Astrocyte of the hippocampus (primary cell): Measurements from ENCODE around the gene SPRYD3.
A peak's percentile ranks its signal among the peaks of the same experiment; 100 is the strongest.
"Not testable (repeated sequence)": the region's sequence is repeated elsewhere in the genome, so short reads cannot be mapped to it uniquely, and the experiment has no call there.

Source experiments
- DNase-seq: peaks from one replicate; pipeline ENCODE4 v3.0.0; 2011; ENCODE audit warnings: low read depth, low spot score

The SPRYD3 gene

DNA sequence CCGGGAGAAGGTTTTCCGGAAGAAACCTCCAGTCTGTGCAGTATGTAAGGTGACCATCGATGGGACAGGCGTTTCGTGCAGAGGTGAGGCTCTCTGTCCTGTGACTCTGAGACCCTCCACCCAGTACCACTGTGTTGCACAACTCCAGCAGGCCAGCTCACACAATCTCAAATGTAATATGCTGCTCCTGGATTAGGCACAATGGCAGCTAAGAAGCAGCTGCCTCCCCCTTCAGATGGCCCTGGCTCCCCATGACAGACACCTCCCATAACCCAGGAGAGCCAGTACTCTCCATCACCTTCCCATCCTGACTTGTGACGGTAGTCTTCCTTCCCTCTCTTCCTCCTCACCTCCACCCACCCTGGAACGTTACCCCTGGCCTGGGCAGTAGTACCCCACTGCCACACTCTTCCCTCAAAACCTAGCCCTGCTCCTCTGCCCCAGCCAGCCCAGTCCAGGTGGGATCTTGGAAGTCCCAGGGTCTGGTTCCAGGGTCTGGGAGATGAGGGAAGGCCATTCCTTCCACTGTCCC lies 27.2 kb downstream of the SPRYD3 start:
- DNase-seq, result no peak

GRCh38 chr12:53051058-53051880 lies 27.9 kb downstream of the SPRYD3 start:
- DNase-seq, result peak; percentile 60

DNA sequence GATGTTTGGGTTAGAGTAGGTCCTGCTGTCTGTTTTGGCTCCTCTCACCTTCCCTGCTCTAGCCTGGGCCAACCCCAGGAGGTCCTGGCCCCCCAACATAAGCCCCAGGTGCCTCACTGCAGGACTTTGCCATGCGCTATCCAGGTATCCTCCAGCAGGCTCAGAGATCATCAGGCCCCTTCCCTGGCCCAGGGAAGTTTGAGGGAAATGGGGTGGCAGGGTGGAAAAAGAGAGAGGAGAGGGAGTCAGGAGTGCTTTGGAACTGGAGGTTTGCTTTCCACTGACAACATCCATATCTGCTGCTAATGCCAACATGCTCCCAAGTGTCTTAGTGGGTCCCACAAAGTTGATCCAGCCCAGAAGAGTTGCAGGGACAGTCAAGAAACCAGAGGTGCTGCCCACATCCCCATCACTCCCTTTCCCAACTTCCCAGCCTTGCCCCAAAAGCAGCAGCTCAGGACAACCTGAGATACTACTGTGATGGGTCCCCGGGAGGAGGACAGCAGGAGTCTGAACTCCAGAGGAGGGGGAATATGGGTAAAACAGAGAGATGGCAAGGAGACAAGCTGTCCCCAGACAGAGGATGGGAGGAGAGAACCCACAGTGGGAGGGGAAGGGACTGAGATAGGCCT lies 28.6 kb downstream of the SPRYD3 start:
- peak; percentile 12 for DNase-seq

- DNase-seq, result peak; percentile 57
Measured at GRCh38 chr12:53049571-53050318, 29.4 kb downstream of the SPRYD3 start, which contains the start of gene TNS2. TSS of gene TNS2 (plus strand) at chr12:53050065. CDS start at chr12:53050186, 121 bp downstream.

GRCh38 chr12:53048780-53049401 lies 30.3 kb downstream of the SPRYD3 start:
- peak; percentile 82 for DNase-seq

DNA sequence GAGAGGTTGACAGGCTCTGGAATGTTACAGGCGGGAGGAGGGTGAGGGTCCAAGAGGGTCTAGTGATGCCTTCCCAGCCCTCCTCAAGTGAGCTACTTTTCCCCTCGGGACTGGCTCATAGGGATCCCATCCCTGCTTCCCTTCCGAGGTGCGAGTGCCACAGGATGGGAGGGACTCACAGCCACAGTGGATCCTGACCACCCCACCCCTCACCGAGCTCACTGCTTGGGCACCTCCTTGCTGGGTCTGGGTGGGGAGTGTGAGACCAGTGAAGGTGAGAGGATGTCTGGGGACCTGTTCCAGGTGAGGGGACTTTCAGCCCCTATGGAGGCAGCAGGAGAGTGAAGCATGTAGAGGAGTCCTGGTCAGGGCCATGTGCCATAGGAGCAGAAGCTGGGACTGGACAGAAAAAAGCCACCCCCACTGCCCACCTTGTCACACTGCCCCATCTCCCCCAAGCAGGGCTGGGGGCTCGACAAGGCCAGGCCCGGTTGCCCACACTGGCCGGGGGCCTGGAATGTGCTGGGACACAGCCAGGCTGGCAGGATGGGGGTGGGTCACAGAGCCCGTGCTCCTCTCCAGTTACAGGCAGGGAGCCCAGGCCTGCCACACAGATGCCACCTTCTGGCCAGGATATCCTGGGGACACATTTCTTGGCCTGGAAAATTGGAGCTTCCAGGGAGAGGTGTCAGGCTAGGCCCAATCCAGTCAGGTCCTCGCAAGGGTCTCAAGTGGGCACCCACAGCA lies 31.0 kb downstream of the SPRYD3 start:
- DNase-seq, result peak; percentile 75

DNA sequence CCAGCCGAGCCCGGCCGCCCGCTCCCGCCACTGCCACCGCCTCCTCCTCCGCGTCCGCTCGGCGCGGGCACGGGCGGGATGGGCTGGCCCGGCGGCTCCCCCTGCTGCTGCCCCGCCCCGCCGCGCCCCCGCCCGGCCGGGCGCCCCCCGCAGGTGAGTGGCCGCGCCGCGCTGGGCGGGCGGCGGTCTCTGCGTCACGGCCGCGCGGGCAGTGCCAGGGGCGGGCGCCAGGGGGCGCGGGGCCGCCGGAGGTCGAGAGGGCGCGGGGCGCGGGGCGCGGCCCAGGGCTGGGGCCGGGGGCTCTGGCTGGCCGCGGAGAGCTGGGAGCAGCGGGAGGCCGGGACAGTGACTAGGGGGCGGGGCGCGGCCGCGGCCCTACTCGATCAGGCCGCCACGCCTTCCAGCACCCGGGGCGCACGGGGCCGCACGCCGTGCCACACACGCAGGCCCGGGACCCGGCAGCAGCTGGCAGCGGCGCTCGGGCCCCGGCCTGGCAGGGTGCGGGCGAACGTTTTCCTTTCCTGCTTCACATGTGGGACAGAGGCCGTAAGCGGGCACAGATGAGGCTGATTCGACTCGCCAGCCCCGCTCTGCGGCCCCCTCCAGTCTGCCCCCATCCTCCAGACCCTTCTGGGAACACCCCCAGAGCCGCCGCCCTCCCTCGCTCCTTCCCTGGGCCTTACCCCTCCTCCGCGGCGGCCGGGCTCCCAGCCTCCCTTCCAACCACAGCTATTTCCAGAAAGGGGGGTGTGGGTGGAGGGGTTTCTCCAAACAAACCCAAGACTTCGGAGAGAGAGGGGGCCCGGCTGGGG lies 31.8 kb downstream of the SPRYD3 start:
- DNase-seq, result peak; percentile 96

GRCh38 chr12:53046655-53047220 lies 32.5 kb downstream of the SPRYD3 start:
- peak; percentile 96 for DNase-seq

- DNase-seq, result peak; percentile 49
Measured at GRCh38 chr12:53045696-53046045, 33.5 kb downstream of the SPRYD3 start.

GRCh38 chr12:53044896-53045695 lies 34.1 kb downstream of the SPRYD3 start:
- no peak for DNase-seq

GRCh38 chr12:53044052-53044581 lies 35.1 kb downstream of the SPRYD3 start:
- no peak for DNase-seq

DNA sequence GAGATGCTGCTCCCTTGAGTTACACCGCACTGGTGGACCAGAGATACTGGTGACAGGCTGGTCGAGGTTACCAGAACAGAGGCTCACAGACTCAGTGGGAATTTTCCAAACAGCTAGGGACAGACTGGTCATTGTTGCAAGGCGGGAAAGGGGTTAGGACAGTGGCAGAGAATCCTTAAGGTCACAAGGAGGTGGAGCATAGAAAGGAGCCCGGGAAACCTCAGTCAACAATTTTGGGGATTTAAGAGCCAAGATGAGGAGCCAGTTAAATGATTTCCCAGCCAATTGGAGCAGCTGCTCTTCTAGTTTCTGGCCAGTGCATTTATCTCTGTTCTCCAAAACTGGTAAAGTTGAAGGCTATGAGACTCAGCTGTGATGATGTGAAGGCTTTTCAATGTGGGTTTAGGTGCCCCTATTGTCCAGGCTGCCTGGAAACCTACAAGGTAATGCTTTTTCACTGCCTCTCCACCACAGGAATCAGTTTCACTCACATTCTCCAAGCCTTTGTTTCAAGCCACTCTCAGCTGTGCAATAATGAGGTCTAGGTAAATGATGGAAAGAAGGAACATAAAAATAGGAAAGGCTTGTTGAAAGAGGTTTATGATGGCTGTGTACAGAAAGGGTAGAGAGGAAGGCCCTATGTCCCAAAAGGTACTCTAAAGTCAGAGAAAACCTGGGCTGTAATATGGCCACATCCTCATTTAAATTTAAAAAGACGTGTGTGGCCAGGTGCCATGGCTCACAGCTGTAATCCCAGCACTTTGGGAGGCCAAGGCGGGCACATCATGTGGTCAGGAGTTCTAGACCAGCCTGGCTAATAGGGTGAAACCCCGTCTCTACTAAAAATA lies 36.4 kb downstream of the SPRYD3 start:
- no peak for DNase-seq

- DNase-seq, result no peak
Measured at GRCh38 chr12:53039851-53040250, 39.3 kb downstream of the SPRYD3 start.

DNA sequence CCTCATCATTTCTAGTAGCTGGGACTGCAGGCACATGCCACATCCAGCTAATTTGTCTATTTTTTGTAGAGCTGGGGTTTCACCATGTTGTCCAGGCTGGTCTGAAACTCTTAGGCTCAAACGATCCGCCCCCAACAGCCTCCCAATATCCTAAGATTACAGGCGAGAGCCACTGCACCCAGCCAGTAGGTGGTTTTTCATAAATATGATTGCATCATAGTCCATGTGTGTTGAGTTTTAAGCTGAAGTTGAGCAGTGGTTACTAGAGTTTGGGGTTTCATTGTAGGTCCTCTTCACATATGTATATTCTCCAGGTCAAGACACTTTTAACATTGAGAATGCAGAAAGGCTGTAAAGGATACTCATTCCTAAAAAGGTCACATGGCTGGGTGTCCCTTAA lies 42.4 kb downstream of the SPRYD3 start:
- no peak for DNase-seq

GRCh38 chr12:53034459-53034858 lies 44.7 kb downstream of the SPRYD3 start:
- no peak for DNase-seq

DNA sequence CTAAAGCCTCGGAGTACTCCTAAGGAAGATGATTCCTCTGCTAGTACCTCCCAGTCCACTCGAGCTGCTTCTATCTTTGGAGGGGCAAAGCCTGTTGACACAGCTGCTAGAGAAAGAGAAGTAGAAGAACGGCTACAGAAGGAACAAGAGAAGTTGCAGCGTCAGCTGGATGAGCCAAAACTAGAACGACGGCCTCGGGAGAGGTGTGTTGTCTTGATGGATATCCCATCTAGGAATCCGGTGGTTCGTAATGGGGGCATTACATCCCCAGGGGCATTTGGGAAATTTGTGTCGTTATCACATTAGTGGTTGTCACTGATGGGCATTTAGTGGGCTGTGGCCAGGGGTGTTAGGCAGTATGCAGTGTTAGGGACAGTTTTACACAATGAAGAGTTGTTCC lies 45.4 kb downstream of the SPRYD3 start:
- not testable (repeated sequence) for DNase-seq

DNA sequence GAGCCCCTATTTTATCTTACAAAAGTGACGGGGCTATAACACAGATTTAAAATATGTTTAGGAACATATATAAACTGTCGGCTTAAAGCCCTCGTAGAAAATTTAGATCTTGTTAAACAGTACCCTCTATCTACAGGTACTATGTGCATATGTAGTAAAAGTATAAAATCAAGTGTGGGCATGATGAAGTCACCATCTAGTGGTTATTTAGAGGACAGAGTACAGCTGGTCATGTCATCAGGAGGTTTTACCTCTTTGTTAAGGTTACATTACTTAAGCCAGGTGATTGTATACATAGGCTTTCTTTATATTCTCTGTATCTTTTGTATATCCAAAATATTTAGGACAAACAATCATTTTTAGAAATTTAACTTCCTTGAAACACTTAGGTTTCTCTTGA lies 47.6 kb downstream of the SPRYD3 start:
- no peak for DNase-seq

GRCh38 chr12:53027014-53027413 lies 52.2 kb downstream of the SPRYD3 start:
- not testable (repeated sequence) for DNase-seq
